ENCODE results near the gene CSKMT. TPM values are rescaled to one million over a fixed set of nuclear protein-coding genes. Genes with fewer than 3 reads are reported as not detected.

Gene CSKMT
- total RNA-seq, 2 donors from 2014 or later = 29.9 to 39.4 TPM

DNA sequence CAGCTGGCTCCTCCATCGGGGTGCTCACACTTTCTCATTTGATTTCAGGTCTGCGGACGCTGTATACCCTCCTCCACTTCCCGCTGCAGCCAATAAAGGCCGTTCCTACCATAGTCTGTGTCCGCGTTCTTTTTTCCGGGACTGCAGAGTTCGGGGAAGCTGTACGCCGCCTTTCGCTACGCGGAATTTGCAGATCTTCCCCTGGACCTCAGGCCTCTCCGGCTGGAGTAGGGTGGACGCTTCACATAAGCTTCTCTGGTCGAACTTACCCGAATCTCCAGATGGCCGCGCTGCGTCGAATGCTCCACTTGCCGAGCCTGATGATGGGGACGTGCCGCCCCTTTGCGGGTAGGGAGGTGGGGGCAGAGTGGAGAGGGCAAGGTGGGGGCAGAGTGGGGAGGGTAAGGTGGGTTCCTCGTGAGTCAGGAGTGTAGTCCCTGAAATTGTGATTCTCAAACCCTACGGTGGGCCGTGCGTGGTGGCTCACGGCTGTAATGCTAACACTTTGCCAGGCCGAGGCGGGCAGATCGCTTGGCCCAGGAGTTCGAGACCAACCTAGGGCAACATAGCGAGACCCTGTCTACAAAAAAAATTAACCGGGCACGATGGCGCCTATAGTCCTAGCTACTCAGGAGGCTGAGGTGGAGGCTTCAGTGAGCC, 617 bp downstream of the CSKMT start:
- no peaks in the 10 kb centered on the region for H3K27me3 ChIP-seq (ENCODE audit: control insufficient read depth, insufficient read depth, low read length, poor library complexity, severe bottlenecking)
- peak overlapping the region; percentile 91 for H3K4me3 ChIP-seq (ENCODE audit: low read length)
- H3K27ac ChIP-seq (ENCODE audit: low read depth, low read length) = peak overlapping the region; percentile 61
- 4 to 5% methylated on average over 25 to 39 of the region's 39 CpGs for WGBS, 2 experiments (ENCODE audit: insufficient coverage in 1 of 2, insufficient read length in 1 of 2)
- peak overlapping the region; percentile 97 for H3K27ac Mint-ChIP-seq
- peaks cover 25% of the 10 kb centered on the region for H3K36me3 ChIP-seq (ENCODE audit: control insufficient read depth, insufficient read depth, low read length)
- H3K9ac ChIP-seq (ENCODE audit: extremely low read depth, low read length, poor library complexity, severe bottlenecking) = peak overlapping the region; percentile 91
- peak; percentile 60 for DNase-seq
- H3K9me3 ChIP-seq (ENCODE audit: control insufficient read depth, low read length) = no peaks in the 10 kb centered on the region
- H3K4me1 ChIP-seq (ENCODE audit: control insufficient read depth, insufficient read depth, low read length) = no peaks in the 10 kb centered on the region
- no peaks in the 10 kb centered on the region for H3K9me3 Mint-ChIP-seq
- H3K4me1 Mint-ChIP-seq = peaks cover 20% of the 10 kb centered on the region
- TF ChIP-seq, protein P1, sequence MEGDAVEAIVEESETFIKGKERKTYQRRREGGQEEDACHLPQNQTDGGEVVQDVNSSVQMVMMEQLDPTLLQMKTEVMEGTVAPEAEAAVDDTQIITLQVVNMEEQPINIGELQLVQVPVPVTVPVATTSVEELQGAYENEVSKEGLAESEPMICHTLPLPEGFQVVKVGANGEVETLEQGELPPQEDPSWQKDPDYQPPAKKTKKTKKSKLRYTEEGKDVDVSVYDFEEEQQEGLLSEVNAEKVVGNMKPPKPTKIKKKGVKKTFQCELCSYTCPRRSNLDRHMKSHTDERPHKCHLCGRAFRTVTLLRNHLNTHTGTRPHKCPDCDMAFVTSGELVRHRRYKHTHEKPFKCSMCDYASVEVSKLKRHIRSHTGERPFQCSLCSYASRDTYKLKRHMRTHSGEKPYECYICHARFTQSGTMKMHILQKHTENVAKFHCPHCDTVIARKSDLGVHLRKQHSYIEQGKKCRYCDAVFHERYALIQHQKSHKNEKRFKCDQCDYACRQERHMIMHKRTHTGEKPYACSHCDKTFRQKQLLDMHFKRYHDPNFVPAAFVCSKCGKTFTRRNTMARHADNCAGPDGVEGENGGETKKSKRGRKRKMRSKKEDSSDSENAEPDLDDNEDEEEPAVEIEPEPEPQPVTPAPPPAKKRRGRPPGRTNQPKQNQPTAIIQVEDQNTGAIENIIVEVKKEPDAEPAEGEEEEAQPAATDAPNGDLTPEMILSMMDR (conservative IDR thresholded peaks at IDR 0.05) = no peak
- H3K36me3 Mint-ChIP-seq (ENCODE audit: low read depth) = peaks cover 31% of the 10 kb centered on the region
- peak overlapping the region; percentile 98 for H3K4me3 Mint-ChIP-seq
- no peaks in the 10 kb centered on the region for H3K27me3 Mint-ChIP-seq (ENCODE audit: insufficient read depth)

DNA sequence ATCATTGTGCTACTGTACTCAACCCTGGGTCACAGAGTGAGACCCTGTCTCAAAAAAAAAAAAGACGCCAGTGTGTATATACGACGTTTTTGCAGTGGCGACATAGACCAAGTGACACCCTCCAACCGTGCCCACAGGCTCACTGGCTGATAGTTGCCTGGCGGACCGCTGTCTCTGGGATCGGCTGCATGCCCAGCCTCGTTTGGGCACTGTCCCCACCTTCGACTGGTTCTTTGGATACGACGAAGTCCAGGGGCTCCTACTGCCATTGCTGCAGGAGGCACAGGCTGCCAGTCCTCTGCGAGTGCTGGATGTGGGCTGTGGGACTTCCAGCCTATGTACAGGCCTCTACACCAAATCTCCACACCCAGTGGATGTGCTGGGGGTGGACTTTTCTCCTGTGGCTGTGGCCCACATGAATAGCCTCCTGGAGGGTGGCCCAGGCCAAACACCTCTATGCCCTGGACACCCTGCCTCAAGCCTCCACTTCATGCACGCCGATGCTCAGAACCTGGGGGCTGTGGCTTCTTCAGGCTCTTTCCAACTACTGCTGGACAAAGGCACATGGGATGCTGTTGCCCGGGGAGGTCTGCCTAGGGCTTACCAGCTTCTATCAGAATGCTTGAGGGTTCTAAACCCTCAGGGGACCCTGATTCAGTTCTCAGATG, 1.3 kb downstream of the CSKMT start:
- peak overlapping the region; percentile 98 for H3K4me3 Mint-ChIP-seq
- Histone ChIP-seq H3K27me3 (ENCODE audit: control insufficient read depth, insufficient read depth, low read length, poor library complexity, severe bottlenecking) (no peaks in the 10 kb centered on the region), H3K9me3 (ENCODE audit: control insufficient read depth, low read length) (no peaks in the 10 kb centered on the region), H3K36me3 (ENCODE audit: control insufficient read depth, insufficient read depth, low read length) (peaks cover 25% of the 10 kb centered on the region), H3K4me3 (ENCODE audit: low read length) (peak overlapping the region; percentile 91), H3K9ac (ENCODE audit: extremely low read depth, low read length, poor library complexity, severe bottlenecking) (peak overlapping the region; percentile 91), H3K27ac (ENCODE audit: low read depth, low read length) (no peak overlapping the region), H3K4me1 (ENCODE audit: control insufficient read depth, insufficient read depth, low read length) (no peaks in the 10 kb centered on the region)
- peaks cover 29% of the 10 kb centered on the region for H3K36me3 Mint-ChIP-seq (ENCODE audit: low read depth)
- peaks cover 20% of the 10 kb centered on the region for H3K4me1 Mint-ChIP-seq
- peak; percentile 57 for DNase-seq
- H3K27ac Mint-ChIP-seq = peak overlapping the region; percentile 97
- no peaks in the 10 kb centered on the region for H3K9me3 Mint-ChIP-seq
- 50 to 66% methylated on average over 14 to 16 of the region's 16 CpGs for WGBS, 2 experiments (ENCODE audit: insufficient coverage in 1 of 2, insufficient read length in 1 of 2)
- no peaks in the 10 kb centered on the region for H3K27me3 Mint-ChIP-seq (ENCODE audit: insufficient read depth)
- TF ChIP-seq, protein P1 (conservative IDR thresholded peaks at IDR 0.05) = no peak

DNA sequence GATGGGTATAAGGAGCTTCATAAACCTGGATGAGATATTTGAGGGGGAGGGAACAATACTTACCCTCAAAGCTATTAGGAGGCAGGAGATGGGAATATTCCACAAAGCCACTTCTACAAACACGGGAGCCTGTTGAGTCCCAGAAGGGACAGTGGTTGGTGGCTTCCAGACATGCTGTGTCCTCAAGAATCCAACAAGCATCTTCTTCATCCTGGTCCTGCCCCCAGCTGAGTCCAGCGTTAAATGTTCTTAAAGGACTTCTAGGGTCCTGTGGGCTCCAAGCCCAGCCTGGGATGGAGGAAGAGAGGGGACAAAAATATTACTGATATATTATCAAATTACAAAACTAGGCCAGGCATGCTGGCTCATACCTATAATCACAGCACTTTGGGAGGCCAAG, 2.3 kb downstream of the CSKMT start:
- Histone ChIP-seq H3K4me1 (ENCODE audit: control insufficient read depth, insufficient read depth, low read length) (no peaks in the 10 kb centered on the region), H3K9ac (ENCODE audit: extremely low read depth, low read length, poor library complexity, severe bottlenecking) (no peak overlapping the region), H3K4me3 (ENCODE audit: low read length) (peak overlapping the region; percentile 91), H3K27me3 (ENCODE audit: control insufficient read depth, insufficient read depth, low read length, poor library complexity, severe bottlenecking) (no peaks in the 10 kb centered on the region), H3K36me3 (ENCODE audit: control insufficient read depth, insufficient read depth, low read length) (peaks cover 21% of the 10 kb centered on the region), H3K27ac (ENCODE audit: low read depth, low read length) (no peak overlapping the region), H3K9me3 (ENCODE audit: control insufficient read depth, low read length) (no peaks in the 10 kb centered on the region)
- H3K4me3 Mint-ChIP-seq = peak overlapping the region; percentile 98
- peak overlapping the region; percentile 97 for H3K27ac Mint-ChIP-seq
- TF ChIP-seq, protein P1 (conservative IDR thresholded peaks at IDR 0.05) = no peak
- peaks cover 20% of the 10 kb centered on the region for H3K4me1 Mint-ChIP-seq
- DNase-seq = no peak
- H3K27me3 Mint-ChIP-seq (ENCODE audit: insufficient read depth) = no peaks in the 10 kb centered on the region
- H3K36me3 Mint-ChIP-seq (ENCODE audit: low read depth) = peaks cover 25% of the 10 kb centered on the region
- 97 to 100% methylated on average over 1 to 2 of the region's 2 CpGs for WGBS, 2 experiments (ENCODE audit: insufficient coverage in 1 of 2, insufficient read length in 1 of 2)
- H3K9me3 Mint-ChIP-seq = no peaks in the 10 kb centered on the region

Measured in endodermal cell (in vitro differentiated cells).